22Rv1 (cell line): ENCODE data around the gene OR4D6.

ENCODE experiments used
- CTCF ChIP-seq: fragments of 450-650 bp; IDR thresholded peaks from 2 replicates; pipeline ENCODE4 v1.5.1; 2017; ENCODE audit warnings: mild to moderate bottlenecking
- ZFX ChIP-seq: fragments of 450-650 bp; IDR thresholded peaks from 2 replicates; pipeline ENCODE4 v1.6.1; 2017; ENCODE audit warnings: antibody characterized with exemption, borderline replicate concordance

- TF ChIP-seq CTCF = no peak
- TF ChIP-seq ZFX = no peak
These were observed 6.5 kb downstream of the OR4D6 start for GRCh38 chr11:59463190-59463641.
